Subcutaneous adipose tissue (tissue), 4 donors: ENCODE measurements around the gene SYNE1. TPM values are rescaled to one million over a fixed set of nuclear protein-coding genes. Genes with fewer than 3 reads are reported as not detected.

Source experiments
- CTCF ChIP-seq: fragments of 450-650 bp; IDR thresholded peaks from one replicate; pipeline ENCODE4 v1.5.1; 2016; ENCODE audit warnings: low read depth, mild to moderate bottlenecking, control low read depth, antibody characterized with exemption, moderate library complexity
- total RNA-seq, 4 donors: library from RNA; depleted of rRNA; stranded (reverse); fragments of >200 nt; gene quantifications; one replicate each; pipeline ENCODE4 v1.1.0, GENCODE V29; 2016

Gene SYNE1
- total RNA-seq, 4 donors from 2014 or later, result 85.5 to 173 (median 111) TPM

GRCh38 chr6:152089992-152090391, 547.2 kb downstream of the SYNE1 start:
- TF ChIP-seq CTCF, result no peak

GRCh38 chr6:152087701-152088100, 549.5 kb downstream of the SYNE1 start:
- TF ChIP-seq CTCF, result no peak

GRCh38 chr6:152087096-152087495, 550.1 kb downstream of the SYNE1 start:
- no peak for TF ChIP-seq CTCF

- TF ChIP-seq CTCF, result no peak
Observed at GRCh38 chr6:152086223-152086873, 550.8 kb downstream of the SYNE1 start.

- TF ChIP-seq CTCF, result no peak
Observed at GRCh38 chr6:152085451-152085921, 551.7 kb downstream of the SYNE1 start.

GRCh38 chr6:152078804-152079203, 558.4 kb downstream of the SYNE1 start:
- no peak for TF ChIP-seq CTCF

- no peak for TF ChIP-seq CTCF
Observed at GRCh38 chr6:152078001-152078400, 559.2 kb downstream of the SYNE1 start.
